HG03565 (cell line): ENCODE measurements around the gene NPIPB6.

Source experiments
- ATAC-seq: cut with Tn5 transposase; IDR thresholded peaks from one replicate; pipeline ENCODE4 v1.9.1; 2021; ENCODE audit warnings: mild to moderate bottlenecking, moderate library complexity; ENCODE audit not compliant: unreplicated experiment

Gene NPIPB6

GRCh38 chr16:28300327-28300726, 63.0 kb downstream of the NPIPB6 start:
- ATAC-seq = no peak

- no peak for ATAC-seq
Observed at GRCh38 chr16:28298511-28298878, 64.8 kb downstream of the NPIPB6 start.

GRCh38 chr16:28297784-28298510, 65.4 kb downstream of the NPIPB6 start:
- no peak for ATAC-seq

- no peak for ATAC-seq
Observed at GRCh38 chr16:28297308-28297707, 66.0 kb downstream of the NPIPB6 start.

GRCh38 chr16:28295276-28295675, 68.0 kb downstream of the NPIPB6 start:
- ATAC-seq = no peak

GRCh38 chr16:28294201-28294600, 69.1 kb downstream of the NPIPB6 start:
- no peak for ATAC-seq

GRCh38 chr16:28293601-28293960, 69.7 kb downstream of the NPIPB6 start:
- ATAC-seq = no peak

- ATAC-seq = peak; percentile 6
Observed at GRCh38 chr16:28292731-28293600, 70.3 kb downstream of the NPIPB6 start.
